GM23338 (cell line): ENCODE results near the gene CNTN3. TPM values are rescaled to one million over a fixed set of nuclear protein-coding genes. Genes with fewer than 3 reads are reported as not detected.

Source experiments
- ATAC-seq: fragments of 200-7000 bp; cut with Tn5 transposase; 3 replicates; pipeline ENCODE4 v1.9.1; 2020
- DNase-seq: peaks from one replicate; pipeline ENCODE4 v3.0.0-alpha.2; 2015; ENCODE audit warnings: low spot score
- H2AFZ ChIP-seq: fragments of 200-600 bp; sonication (generic); 2 replicates; pipeline ENCODE4 v1.8.0; 2016; ENCODE audit warnings: antibody characterized with exemption, mild to moderate bottlenecking, moderate library complexity
- H3F3A ChIP-seq: fragments of 200-600 bp; sonication (generic); replicated peaks from 2 replicates; pipeline ENCODE4 v1.8.0; 2017; ENCODE audit warnings: antibody characterized with exemption, mixed run types, low read depth
- H3K27ac ChIP-seq: fragments of 200-600 bp; sonication (generic); 2 replicates; pipeline ENCODE4 v1.6.1; 2016; ENCODE audit warnings: low read depth
- H3K27me3 ChIP-seq: fragments of 200-600 bp; sonication (generic); 2 replicates; pipeline ENCODE4 v1.8.0; 2016; ENCODE audit warnings: mild to moderate bottlenecking, mixed run types, moderate library complexity; ENCODE audit not compliant: insufficient read depth
- H3K36me3 ChIP-seq: fragments of 200-600 bp; sonication (generic); 2 replicates; pipeline ENCODE4 v1.8.0; 2016; ENCODE audit warnings: mild to moderate bottlenecking; ENCODE audit not compliant: insufficient read depth
- H3K4me1 ChIP-seq: fragments of 200-600 bp; sonication (generic); 2 replicates; pipeline ENCODE4 v1.8.0; 2016; ENCODE audit warnings: mild to moderate bottlenecking, moderate library complexity; ENCODE audit not compliant: insufficient read depth
- H3K4me2 ChIP-seq: fragments of 200-600 bp; sonication (generic); 2 replicates; pipeline ENCODE4 v1.7.1; 2017; ENCODE audit warnings: mixed run types
- H3K4me3 ChIP-seq: fragments of 200-600 bp; sonication (generic); 2 replicates; pipeline ENCODE4 v1.6.1; 2016; ENCODE audit warnings: mixed run types
- H3K79me2 ChIP-seq: fragments of 200-600 bp; sonication (generic); replicated peaks from 2 replicates; pipeline ENCODE4 v1.8.0; 2017; ENCODE audit warnings: mild to moderate bottlenecking; ENCODE audit not compliant: insufficient read depth
- H3K9me2 ChIP-seq: fragments of 200-600 bp; sonication (generic); 2 replicates; pipeline ENCODE4 v1.8.0; 2017; ENCODE audit not compliant: insufficient read depth
- H4K20me1 ChIP-seq: fragments of 200-600 bp; sonication (generic); replicated peaks from 2 replicates; pipeline ENCODE4 v1.8.0; 2017; ENCODE audit warnings: mild to moderate bottlenecking; ENCODE audit not compliant: insufficient read depth
- H3K27ac Mint-ChIP-seq: 2 replicates; pipeline ENCODE4 v1.8.0; 2020; ENCODE audit warnings: inconsistent platforms, mild to moderate bottlenecking, moderate library complexity, mixed read lengths
- H3K27me3 Mint-ChIP-seq: 3 replicates; pipeline ENCODE4 v1.8.0; 2022; ENCODE audit warnings: low read depth, mild to moderate bottlenecking, moderate library complexity, mixed read lengths, inconsistent platforms; ENCODE audit not compliant: insufficient read depth, poor library complexity
- H3K36me3 Mint-ChIP-seq: 3 replicates; pipeline ENCODE4 v1.8.0; 2021; ENCODE audit warnings: low read depth, mild to moderate bottlenecking, inconsistent platforms, moderate library complexity, mixed read lengths
- H3K4me1 Mint-ChIP-seq: 3 replicates; pipeline ENCODE4 v1.8.0; 2020; ENCODE audit warnings: mild to moderate bottlenecking, inconsistent platforms, mixed read lengths
- H3K4me3 Mint-ChIP-seq: 3 replicates; pipeline ENCODE4 v1.8.0; 2021; ENCODE audit warnings: moderate library complexity, mild to moderate bottlenecking, inconsistent platforms, mixed read lengths
- H3K9me3 Mint-ChIP-seq: 3 replicates; pipeline ENCODE4 v1.8.0; 2020; ENCODE audit warnings: moderate library complexity, mild to moderate bottlenecking, inconsistent platforms, mixed read lengths
- CREB1 ChIP-seq: fragments of 250-450 bp; sonication (Bioruptor Pico); IDR thresholded peaks from 2 replicates; pipeline ENCODE4 v1.5.0; 2020; ENCODE audit warnings: low read depth, mild to moderate bottlenecking, moderate library complexity
- ETS1 ChIP-seq: IDR thresholded peaks from 2 replicates; pipeline ENCODE4 v1.6.1; 2016; ENCODE audit warnings: antibody characterized with exemption
- EZH2 ChIP-seq: fragments of 200-600 bp; sonication (generic); IDR thresholded peaks from one replicate; pipeline ENCODE4 v1.8.0; 2017; ENCODE audit warnings: antibody characterized with exemption, mild to moderate bottlenecking, low read depth; ENCODE audit not compliant: unreplicated experiment
- EZH2phosphoT487 ChIP-seq: fragments of 200-600 bp; sonication (generic); IDR thresholded peaks from one replicate; pipeline ENCODE4 v1.8.1; 2018; ENCODE audit warnings: antibody characterized with exemption; ENCODE audit not compliant: unreplicated experiment
- JUNB ChIP-seq: IDR thresholded peaks from one replicate; pipeline ENCODE4 v1.6.1; 2016; ENCODE audit warnings: antibody characterized with exemption; ENCODE audit not compliant: unreplicated experiment
- ZNF114 ChIP-seq: fragments of 250-450 bp; sonication (Bioruptor Pico); IDR thresholded peaks from 2 replicates; pipeline ENCODE4 v1.5.0; 2020; ENCODE audit warnings: mild to moderate bottlenecking, moderate library complexity
- ZNF462 ChIP-seq: fragments of 250-450 bp; sonication (Bioruptor Pico); IDR thresholded peaks from 2 replicates; pipeline ENCODE4 v1.5.0; 2020; ENCODE audit warnings: mild to moderate bottlenecking, moderate library complexity
- polyA plus RNA-seq: library from polyadenylated mRNA; unstranded; fragments of >200 nt; fragmentation: Nextera tagmentation; extraction: Ambion mirVana; gene quantifications from 2 replicates; pipeline ENCODE4 v1.2.1, GENCODE V29; 2016
- total RNA-seq: library from RNA; depleted of rRNA; stranded (reverse); fragments of >200 nt; shearing (Covaris generic); gene quantifications from 2 replicates; pipeline ENCODE4 v1.2.3, GENCODE V29; 2014

The CNTN3 gene
- total and polyA plus RNA-seq, 2 experiments from 2014 or later: 0.05 to 0.24 TPM

GRCh38 chr3:74582982-74583381, 31.5 kb downstream of the CNTN3 start:
- no peaks in the 10 kb centered on the region for H3K9me2 ChIP-seq
- Mint-ChIP-seq H3K4me3 (no peak overlapping the region), H3K36me3 (no peaks in the 10 kb centered on the region), H3K9me3 (no peaks in the 10 kb centered on the region), H3K27ac (no peak overlapping the region), H3K27me3 (no peaks in the 10 kb centered on the region), H3K4me1 (no peaks in the 10 kb centered on the region)
- TF ChIP-seq EZH2phosphoT487 (no peak), ZNF462 (CRISPR knock-in tag) (no peak), ZNF114 (CRISPR knock-in tag) (no peak), EZH2 (no peak)
- H2AFZ ChIP-seq: no peak overlapping the region
- DNase-seq (no peak), ATAC-seq (no peak)
- H3K4me2 ChIP-seq: no peak overlapping the region
- H3K27ac ChIP-seq: no peak overlapping the region
- H4K20me1 ChIP-seq: no peaks in the 10 kb centered on the region; the same call in 1 of the 2 replicates
- no peaks in the 10 kb centered on the region for H3K27me3 ChIP-seq
- no peaks in the 10 kb centered on the region for H3K79me2 ChIP-seq
- H3K36me3 ChIP-seq: no peaks in the 10 kb centered on the region
- no peaks in the 10 kb centered on the region for H3F3A ChIP-seq
- no peaks in the 10 kb centered on the region for H3K4me1 ChIP-seq
- no peak overlapping the region for H3K4me3 ChIP-seq

GRCh38 chr3:74575857-74576256, 38.6 kb downstream of the CNTN3 start:
- no peak overlapping the region for H3K27ac ChIP-seq
- peak; percentile 14 for DNase-seq
- Mint-ChIP-seq H3K4me1 (no peaks in the 10 kb centered on the region; the same call in 2 of the 3 replicates), H3K27ac (no peak overlapping the region), H3K36me3 (no peaks in the 10 kb centered on the region), H3K4me3 (no peak overlapping the region), H3K9me3 (no peaks in the 10 kb centered on the region), H3K27me3 (peaks cover 7% of the 10 kb centered on the region)
- no peaks in the 10 kb centered on the region for H3K4me1 ChIP-seq
- TF ChIP-seq CREB1 (CRISPR knock-in tag): no peak
- TF ChIP-seq ETS1: no peak
- no peak for TF ChIP-seq JUNB
- no peaks in the 10 kb centered on the region for H3F3A ChIP-seq
- H4K20me1 ChIP-seq: no peaks in the 10 kb centered on the region
- H3K4me3 ChIP-seq: no peak overlapping the region
- no peaks in the 10 kb centered on the region for H3K27me3 ChIP-seq
- H3K36me3 ChIP-seq: no peaks in the 10 kb centered on the region
- peak; percentile 45 for ATAC-seq
- H2AFZ ChIP-seq: no peak overlapping the region
- H3K9me2 ChIP-seq: no peaks in the 10 kb centered on the region
- no peak overlapping the region for H3K4me2 ChIP-seq
- H3K79me2 ChIP-seq: no peaks in the 10 kb centered on the region
